K562 (cell line): ENCODE measurements around the gene POU2F3. TPM values are rescaled to one million over a fixed set of nuclear protein-coding genes. Genes with fewer than 3 reads are reported as not detected.
A peak's percentile ranks its signal among the peaks of the same experiment; 100 is the strongest.

Experiments
- DMBX1 ChIP-seq: fragments of 250-450 bp; sonication (Bioruptor Pico); IDR thresholded peaks from 2 replicates; pipeline ENCODE4 v1.8.0; 2022; ENCODE audit warnings: inconsistent platforms, mild to moderate bottlenecking, moderate library complexity, borderline replicate concordance
- HDAC3 ChIP-seq: fragments of 450-650 bp; IDR thresholded peaks from 2 replicates; pipeline ENCODE4 v1.6.1; 2018; ENCODE audit warnings: borderline replicate concordance, mild to moderate bottlenecking, moderate library complexity; ENCODE audit not compliant: partially characterized antibody
- KAT2B ChIP-seq: IDR thresholded peaks from one replicate; pipeline ENCODE4 v1.6.1; 2012; ENCODE audit warnings: low read depth, mild to moderate bottlenecking, control low read depth, inconsistent platforms, low read length, moderate library complexity
- KLF10 ChIP-seq: fragments of 250-450 bp; sonication (Bioruptor Pico); IDR thresholded peaks from 2 replicates; pipeline ENCODE4 v1.6.1; 2021; ENCODE audit warnings: matching md5 sums
- NCOA6 ChIP-seq: fragments of 450-650 bp; IDR thresholded peaks from 2 replicates; pipeline ENCODE4 v1.6.1; 2017; ENCODE audit warnings: mild to moderate bottlenecking
- NRF1 ChIP-seq, 2 experiments: fragments of 450-650 bp; IDR thresholded peaks in 1 of 2; conservative IDR thresholded peaks in 1 of 2; 2 replicates each; pipeline ENCODE4 v1.6.1; 2014; ENCODE audit warnings: mild to moderate bottlenecking in 2 of 2
- PREB ChIP-seq: sonication (generic); formaldehyde crosslinking; IDR thresholded peaks from 2 replicates; pipeline ENCODE4 v1.8.1; 2023; ENCODE audit warnings: mild to moderate bottlenecking, missing genetic modification reagents
- REST ChIP-seq, 2 experiments: fragments of 450-650 bp; formaldehyde crosslinking in 1 of 2; IDR thresholded peaks; 2 replicates each; pipeline versions ENCODE4 v1.4.0 to v1.6.1; 2014 to 2020; ENCODE audit warnings: mild to moderate bottlenecking in 2 of 2, borderline replicate concordance in 1 of 2, low read depth in 1 of 2
- TCF15 ChIP-seq: fragments of 250-450 bp; sonication (Bioruptor Pico); IDR thresholded peaks from 2 replicates; pipeline ENCODE4 v1.8.0; 2022; ENCODE audit warnings: moderate library complexity, mild to moderate bottlenecking, inconsistent platforms
- TFAM ChIP-seq: fragments of 250-450 bp; sonication (Bioruptor Pico); conservative IDR thresholded peaks from 2 replicates; pipeline ENCODE4 v1.5.0; 2021; ENCODE audit warnings: mild to moderate bottlenecking, moderate library complexity
- TRIM24 ChIP-seq, 2 experiments: fragments of 450-650 bp; IDR thresholded peaks; 2 replicates each; pipeline ENCODE4 v1.6.1; 2016
- ZNF124 ChIP-seq: sonication (generic); formaldehyde crosslinking; IDR thresholded peaks from 2 replicates; pipeline ENCODE4 v1.8.1; 2022; ENCODE audit warnings: missing genetic modification reagents
- ZNF174 ChIP-seq: fragments of 250-450 bp; sonication (Bioruptor Pico); IDR thresholded peaks from 2 replicates; pipeline ENCODE4 v1.4.0; 2020; ENCODE audit warnings: mild to moderate bottlenecking
- ZNF263 ChIP-seq: sonication (generic); formaldehyde crosslinking; IDR thresholded peaks from 2 replicates; pipeline ENCODE4 v1.8.0; 2022; ENCODE audit warnings: mild to moderate bottlenecking, missing genetic modification reagents, borderline replicate concordance
- ZNF77 ChIP-seq: fragments of 250-450 bp; sonication (Bioruptor Pico); IDR thresholded peaks from 2 replicates; pipeline ENCODE4 v1.5.0; 2020
- polyA plus RNA-seq, 8 experiments: library from polyadenylated mRNA; depleted of rRNA in 4 of 8; stranded (reverse) in 5 of 8; unstranded in 3 of 8; fragments of >200 nt; fragmentation: Nextera tagmentation in 2 of 8; fragmentation: Illumina TruSeq in 1 of 8; extraction: Ambion mirVana in 2 of 8; extraction: Trizol in 1 of 8; gene quantifications; 2 replicates each; pipeline versions ENCODE4 v1.2.1 to v1.2.3, GENCODE V29; 2011 to 2014; ENCODE audit warnings: inconsistent platforms in 1 of 8, missing spikeins in 1 of 8
- total RNA-seq, 7 experiments: library from RNA; depleted of rRNA in 6 of 7; stranded (reverse); fragments of >200 nt in 6 of 7; fragmentation: Illumina TruSeq in 2 of 7; extraction: Trizol in 2 of 7; gene quantifications; 2 replicates each; pipeline versions ENCODE4 v1.2.1 to v1.2.3, GENCODE V29; 2011 to 2021; ENCODE audit warnings: low replicate concordance in 1 of 7
- TF ChIP-seq, protein P1 (sequence below), 2 experiments: IDR thresholded peaks in 1 of 2; conservative IDR thresholded peaks in 1 of 2; 2 replicates each; pipeline ENCODE4 v1.6.1; 2016; ENCODE audit warnings: low read depth in 2 of 2, mild to moderate bottlenecking in 1 of 2, missing compliant biosample characterization in 1 of 2, missing genetic modification characterization in 1 of 2, moderate library complexity in 1 of 2

Gene POU2F3
- total and polyA plus RNA-seq, 9 of the 15 experiments (the other 6 are each of a cell fraction or from before 2014, with no cell fraction given): not detected

DNA sequence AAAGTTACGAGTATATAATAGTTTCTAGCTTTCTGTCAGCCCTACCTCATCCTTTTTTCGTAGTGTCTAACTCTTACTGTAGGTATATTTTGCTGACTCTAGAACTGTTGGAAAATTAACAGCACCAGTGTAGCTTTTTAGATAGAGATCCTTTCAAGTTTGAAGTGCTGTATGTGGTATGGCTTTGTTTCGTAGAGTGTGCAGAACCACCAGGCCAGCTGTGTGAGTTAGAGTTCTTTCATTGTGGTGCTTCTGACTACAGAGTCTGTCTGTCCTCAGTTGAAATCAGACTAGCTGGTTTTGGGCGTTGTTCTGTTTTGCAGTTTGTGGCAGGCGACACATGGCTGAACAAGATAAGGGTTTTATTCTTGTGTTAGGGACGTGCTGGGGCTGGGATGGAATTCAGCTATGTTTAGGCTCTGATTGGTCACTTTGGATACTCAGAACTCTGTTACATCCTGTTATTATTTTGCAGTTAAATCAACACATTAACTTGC is 99.5 kb downstream of the POU2F3 start (continued):
- peak; percentile 80 for TF ChIP-seq HDAC3
- TF ChIP-seq DMBX1 (CRISPR knock-in tag): 0 out of 2 replicates have a peak, but pooled peaks have one; percentile 26
- no peak for TF ChIP-seq REST (IDR thresholded peaks at IDR 0.05; ENCODE audit: borderline replicate concordance)
- no peak for TF ChIP-seq REST (CRISPR knock-in tag; IDR thresholded peaks at IDR 0.05; ENCODE audit: low read depth)
- no peak for TF ChIP-seq KAT2B
- TF ChIP-seq TRIM24 (IDR thresholded peaks at IDR 0.05): peak; percentile 80 to 83; a peak in 3 of 4 replicates
- TF ChIP-seq PREB (CRISPR knock-in tag): no peak
- TF ChIP-seq, protein P1, sequence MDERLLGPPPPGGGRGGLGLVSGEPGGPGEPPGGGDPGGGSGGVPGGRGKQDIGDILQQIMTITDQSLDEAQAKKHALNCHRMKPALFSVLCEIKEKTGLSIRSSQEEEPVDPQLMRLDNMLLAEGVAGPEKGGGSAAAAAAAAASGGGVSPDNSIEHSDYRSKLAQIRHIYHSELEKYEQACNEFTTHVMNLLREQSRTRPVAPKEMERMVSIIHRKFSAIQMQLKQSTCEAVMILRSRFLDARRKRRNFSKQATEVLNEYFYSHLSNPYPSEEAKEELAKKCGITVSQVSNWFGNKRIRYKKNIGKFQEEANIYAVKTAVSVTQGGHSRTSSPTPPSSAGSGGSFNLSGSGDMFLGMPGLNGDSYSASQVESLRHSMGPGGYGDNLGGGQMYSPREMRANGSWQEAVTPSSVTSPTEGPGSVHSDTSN (CRISPR knock-in tag; IDR thresholded peaks at IDR 0.05; ENCODE audit: low read depth): no peak
- TF ChIP-seq, protein P1 (tag; conservative IDR thresholded peaks at IDR 0.05; ENCODE audit: low read depth): peak; percentile 55; the same call in 1 of the 2 replicates
- no peak for TF ChIP-seq ZNF263 (CRISPR knock-in tag)
- TF ChIP-seq NRF1 (conservative IDR thresholded peaks at IDR 0.05 in 1 of 2, IDR thresholded peaks at IDR 0.05 in 1 of 2): no peak
- TF ChIP-seq TFAM (CRISPR knock-in tag): no peak
- no peak for TF ChIP-seq ZNF77 (CRISPR knock-in tag)
- TF ChIP-seq KLF10: no peak
- TF ChIP-seq TCF15 (CRISPR knock-in tag): no peak
- TF ChIP-seq NCOA6: no peak
- no peak for TF ChIP-seq ZNF124 (CRISPR knock-in tag)
- TF ChIP-seq ZNF174 (CRISPR knock-in tag): no peak
